IPS-15b (cell line): ENCODE measurements around the gene OPRM1.

Experiments
- H3K27me3 ChIP-seq: one replicate; pipeline ENCODE4 v1.6.1; 2013; ENCODE audit warnings: low read length; ENCODE audit not compliant: control insufficient read depth, insufficient read depth
- H3K36me3 ChIP-seq: one replicate; pipeline ENCODE4 v1.6.1; 2013; ENCODE audit warnings: low read length; ENCODE audit not compliant: control insufficient read depth, insufficient read depth
- H3K4me1 ChIP-seq: one replicate; pipeline ENCODE4 v1.6.1; 2013; ENCODE audit warnings: mild to moderate bottlenecking, low read length; ENCODE audit not compliant: control insufficient read depth, insufficient read depth
- H3K4me3 ChIP-seq: one replicate; pipeline ENCODE4 v1.5.1; 2013; ENCODE audit warnings: low read depth, low read length
- H3K9ac ChIP-seq: one replicate; pipeline ENCODE4 v1.6.1; 2013; ENCODE audit warnings: low read depth, mild to moderate bottlenecking, low read length
- H3K9me3 ChIP-seq: one replicate; pipeline ENCODE4 v1.6.1; 2013; ENCODE audit warnings: mild to moderate bottlenecking, low read length; ENCODE audit not compliant: control insufficient read depth, insufficient read depth

The OPRM1 gene

GRCh38 chr6:154276810-154277628 lies 238.0 kb downstream of the OPRM1 start:
- H3K9me3 ChIP-seq, result no peaks in the 10 kb centered on the region
- no peak overlapping the region for H3K9ac ChIP-seq
- H3K4me3 ChIP-seq, result no peak overlapping the region
- H3K36me3 ChIP-seq, result no peaks in the 10 kb centered on the region
- H3K27me3 ChIP-seq, result no peaks in the 10 kb centered on the region
- peaks cover 4% of the 10 kb centered on the region for H3K4me1 ChIP-seq

DNA sequence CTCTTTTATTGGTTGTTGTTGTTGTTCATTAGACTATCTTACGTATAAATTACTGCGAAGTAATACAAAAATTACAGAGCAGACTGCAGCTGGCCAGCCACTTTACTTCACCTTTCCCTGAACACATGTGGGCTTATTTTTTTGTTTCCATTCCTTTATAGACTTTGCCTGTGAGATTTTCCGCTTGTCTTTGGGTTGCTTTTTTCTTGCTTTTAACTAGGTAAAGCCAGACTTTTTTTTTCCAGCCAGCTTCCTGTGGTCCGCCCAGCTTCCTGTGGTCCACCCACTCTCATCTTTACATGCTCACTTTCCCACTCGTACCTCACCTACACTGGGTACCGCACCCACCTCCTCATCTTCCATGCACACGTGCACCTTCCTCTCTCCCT lies 238.6 kb downstream of the OPRM1 start:
- no peaks in the 10 kb centered on the region for H3K36me3 ChIP-seq
- H3K9me3 ChIP-seq, result no peaks in the 10 kb centered on the region
- H3K27me3 ChIP-seq, result no peaks in the 10 kb centered on the region
- H3K4me1 ChIP-seq, result peaks cover 4% of the 10 kb centered on the region
- H3K4me3 ChIP-seq, result no peak overlapping the region
- H3K9ac ChIP-seq, result no peak overlapping the region

- Histone ChIP-seq H3K27me3 (no peaks in the 10 kb centered on the region), H3K9me3 (no peaks in the 10 kb centered on the region), H3K4me1 (peaks cover 4% of the 10 kb centered on the region), H3K4me3 (no peak overlapping the region), H3K9ac (no peak overlapping the region), H3K36me3 (no peaks in the 10 kb centered on the region)
Measured at GRCh38 chr6:154280521-154280920, 241.5 kb downstream of the OPRM1 start.

- Histone ChIP-seq H3K9me3 (no peaks in the 10 kb centered on the region), H3K27me3 (no peaks in the 10 kb centered on the region), H3K36me3 (no peaks in the 10 kb centered on the region), H3K4me3 (no peak overlapping the region), H3K4me1 (no peaks in the 10 kb centered on the region), H3K9ac (no peak overlapping the region)
Measured at GRCh38 chr6:154284313-154284853, 245.3 kb downstream of the OPRM1 start.

GRCh38 chr6:154285826-154286225 lies 246.8 kb downstream of the OPRM1 start:
- Histone ChIP-seq H3K27me3 (no peaks in the 10 kb centered on the region), H3K9me3 (no peaks in the 10 kb centered on the region), H3K9ac (no peak overlapping the region), H3K36me3 (no peaks in the 10 kb centered on the region), H3K4me3 (no peak overlapping the region), H3K4me1 (no peaks in the 10 kb centered on the region)

GRCh38 chr6:154289818-154290508 lies 250.9 kb downstream of the OPRM1 start:
- Histone ChIP-seq H3K27me3 (no peaks in the 10 kb centered on the region), H3K9ac (no peak overlapping the region), H3K4me1 (peaks cover 2% of the 10 kb centered on the region), H3K36me3 (no peaks in the 10 kb centered on the region), H3K4me3 (no peak overlapping the region), H3K9me3 (no peaks in the 10 kb centered on the region)

DNA sequence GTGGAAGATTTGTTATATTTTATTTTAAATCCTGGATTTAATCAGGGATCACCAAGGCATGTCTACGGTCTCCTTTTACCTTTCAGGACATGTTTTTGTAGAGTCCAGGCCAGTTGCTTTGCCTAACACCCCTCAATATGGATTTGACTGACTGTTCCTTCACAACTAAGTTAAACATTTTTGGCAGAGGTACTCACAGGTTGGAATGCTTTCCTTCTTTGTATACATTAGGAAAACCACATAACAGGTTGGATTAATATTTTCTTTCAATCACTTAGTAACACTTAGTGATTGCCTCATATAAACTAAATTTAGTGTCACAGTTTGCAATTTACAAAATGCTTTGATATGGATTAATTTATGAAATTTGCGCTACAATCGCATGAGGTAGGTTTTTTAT lies 253.0 kb downstream of the OPRM1 start:
- peaks cover 2% of the 10 kb centered on the region for H3K4me1 ChIP-seq
- no peak overlapping the region for H3K9ac ChIP-seq
- H3K36me3 ChIP-seq, result no peaks in the 10 kb centered on the region
- H3K9me3 ChIP-seq, result no peaks in the 10 kb centered on the region
- no peak overlapping the region for H3K4me3 ChIP-seq
- H3K27me3 ChIP-seq, result no peaks in the 10 kb centered on the region

GRCh38 chr6:154292855-154293519 lies 253.9 kb downstream of the OPRM1 start:
- H3K27me3 ChIP-seq, result no peaks in the 10 kb centered on the region
- H3K4me1 ChIP-seq, result peaks cover 2% of the 10 kb centered on the region
- no peak overlapping the region for H3K4me3 ChIP-seq
- H3K36me3 ChIP-seq, result no peaks in the 10 kb centered on the region
- no peaks in the 10 kb centered on the region for H3K9me3 ChIP-seq
- H3K9ac ChIP-seq, result no peak overlapping the region

- peaks cover 2% of the 10 kb centered on the region for H3K4me1 ChIP-seq
- no peaks in the 10 kb centered on the region for H3K27me3 ChIP-seq
- H3K4me3 ChIP-seq, result no peak overlapping the region
- H3K36me3 ChIP-seq, result no peaks in the 10 kb centered on the region
- no peak overlapping the region for H3K9ac ChIP-seq
- no peaks in the 10 kb centered on the region for H3K9me3 ChIP-seq
Measured at GRCh38 chr6:154295733-154296132, 256.7 kb downstream of the OPRM1 start.
